Measurements from ENCODE around the gene CHRD.

The CHRD gene

GRCh38 chr3:184347321-184348056 is 32.4 kb upstream of the CHRD start:
- DNase-seq = no peak

GRCh38 chr3:184348057-184348382 is 31.8 kb upstream of the CHRD start:
- no peak for DNase-seq

DNA sequence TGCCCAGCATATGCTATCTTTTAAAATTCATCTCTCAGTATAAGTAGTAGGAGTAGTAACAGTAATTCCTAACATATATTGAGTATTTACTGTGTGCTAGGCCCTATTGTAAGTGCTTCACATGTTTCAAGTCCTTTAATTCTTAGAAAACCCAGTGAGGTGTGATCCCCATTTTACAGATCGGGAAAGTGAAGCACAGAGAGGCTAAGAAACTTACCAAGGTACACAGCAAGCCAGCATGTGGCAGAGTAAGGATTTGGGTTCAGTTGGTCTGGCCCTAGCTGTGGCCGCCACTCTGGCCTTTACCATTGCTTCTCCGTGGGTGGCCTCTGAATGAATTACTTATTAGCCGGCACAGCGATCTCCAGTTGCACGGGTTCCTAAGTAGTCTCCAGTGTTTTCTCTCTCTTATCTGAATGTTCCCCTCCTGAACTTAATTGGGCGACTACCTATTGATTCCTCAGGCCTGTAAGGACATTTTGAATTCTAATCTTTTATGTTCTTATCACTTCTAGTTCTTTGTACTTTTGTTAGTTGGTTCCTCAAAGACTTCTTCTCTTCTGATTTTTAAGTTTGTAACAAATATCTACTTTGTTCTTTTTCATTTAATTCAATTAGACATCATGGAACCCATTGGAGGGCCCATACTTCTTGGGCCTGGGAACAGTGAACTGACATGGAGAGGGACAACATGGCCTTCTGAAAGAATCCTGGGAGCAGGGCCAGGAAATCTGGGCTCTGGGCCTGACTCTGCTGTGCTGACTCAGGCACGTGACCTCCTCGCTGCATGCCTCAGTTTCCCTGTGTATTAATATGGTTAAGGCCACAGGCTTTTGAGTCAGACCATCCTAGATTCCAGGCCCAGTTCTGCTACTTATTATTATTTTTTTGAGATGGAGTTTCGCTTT is 30.0 kb upstream of the CHRD start:
- DNase-seq = no peak

DNA sequence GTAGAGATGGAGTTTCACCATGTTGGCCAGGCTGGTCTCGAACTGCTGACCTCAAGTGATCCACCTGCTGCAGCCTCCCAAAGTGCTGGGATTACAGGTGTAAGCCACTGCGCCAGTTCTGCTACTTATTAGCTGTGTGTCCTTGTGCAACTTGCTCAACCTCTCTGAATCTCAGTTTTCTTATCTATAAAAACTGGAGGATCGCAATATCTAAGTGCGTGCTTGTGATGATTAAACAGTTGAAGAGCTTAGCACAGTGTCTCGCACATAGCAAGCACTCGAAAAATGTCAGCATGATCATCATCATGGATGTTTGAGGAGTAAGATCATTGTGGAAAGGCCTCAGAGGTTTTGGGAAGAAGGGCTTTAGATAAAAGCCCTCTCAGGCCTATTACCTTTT is 29.2 kb upstream of the CHRD start:
- no peak for DNase-seq

DNA sequence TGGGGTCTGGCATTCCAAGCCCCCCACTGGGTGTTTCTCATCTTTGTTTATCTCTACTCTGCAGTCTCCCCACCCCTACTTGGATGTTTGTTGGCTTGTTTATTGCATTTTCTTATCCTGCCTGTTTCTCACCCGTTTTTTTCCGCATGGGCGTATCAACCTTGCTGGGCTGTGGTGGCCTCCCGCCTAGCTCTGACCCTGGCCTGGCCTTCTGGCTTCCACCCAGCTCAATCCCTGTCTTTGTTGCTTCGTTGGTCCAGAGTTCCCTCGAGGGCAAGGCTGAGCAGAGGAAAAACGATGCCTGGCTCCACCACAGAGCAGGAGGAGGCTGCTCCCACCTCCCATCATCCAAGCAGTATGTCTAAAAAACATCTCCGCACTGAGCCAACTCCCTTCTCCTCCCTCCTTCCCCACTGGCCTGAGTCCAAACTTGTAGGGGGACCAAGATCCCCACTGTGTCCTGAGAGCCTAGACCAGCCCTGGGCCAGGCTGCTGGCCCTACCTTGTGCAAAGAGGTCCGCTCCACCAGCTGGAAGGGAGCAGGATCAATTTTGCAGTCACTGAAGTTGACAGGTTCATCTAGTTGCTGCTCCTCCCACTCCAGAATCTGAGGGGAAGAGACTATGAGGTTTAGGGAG is 28.2 kb upstream of the CHRD start:
- no peak for DNase-seq

- no peak for DNase-seq
Measured at GRCh38 chr3:184352149-184352785, 27.6 kb upstream of the CHRD start.

- DNase-seq = no peak
Measured at GRCh38 chr3:184352897-184353545, 26.8 kb upstream of the CHRD start.

DNA sequence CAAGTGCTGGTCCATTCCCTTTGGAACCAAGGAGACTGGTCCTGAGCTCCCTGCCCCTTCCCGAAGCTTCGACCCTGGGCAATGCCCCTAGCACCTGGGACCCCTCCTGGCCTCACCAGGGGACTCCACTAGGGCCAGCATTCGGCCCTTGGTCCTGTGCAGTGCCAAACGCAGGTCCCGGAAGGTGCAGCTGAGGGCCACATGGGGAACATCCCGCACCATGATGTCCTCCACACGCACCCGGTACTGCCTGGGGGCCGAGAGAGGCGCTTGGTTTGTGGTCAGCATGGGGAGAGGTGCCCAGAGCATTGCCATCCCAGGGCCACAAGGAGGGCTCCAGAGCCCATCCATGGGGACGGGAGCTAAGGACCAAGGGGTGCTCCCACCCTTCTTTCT is 26.3 kb upstream of the CHRD start:
- DNase-seq = no peak

GRCh38 chr3:184354121-184354728 is 25.6 kb upstream of the CHRD start:
- peak; percentile 10 for DNase-seq

GRCh38 chr3:184354754-184355153 is 25.1 kb upstream of the CHRD start:
- DNase-seq = no peak

- no peak for DNase-seq
Measured at GRCh38 chr3:184355261-184356040, 24.4 kb upstream of the CHRD start.

DNA sequence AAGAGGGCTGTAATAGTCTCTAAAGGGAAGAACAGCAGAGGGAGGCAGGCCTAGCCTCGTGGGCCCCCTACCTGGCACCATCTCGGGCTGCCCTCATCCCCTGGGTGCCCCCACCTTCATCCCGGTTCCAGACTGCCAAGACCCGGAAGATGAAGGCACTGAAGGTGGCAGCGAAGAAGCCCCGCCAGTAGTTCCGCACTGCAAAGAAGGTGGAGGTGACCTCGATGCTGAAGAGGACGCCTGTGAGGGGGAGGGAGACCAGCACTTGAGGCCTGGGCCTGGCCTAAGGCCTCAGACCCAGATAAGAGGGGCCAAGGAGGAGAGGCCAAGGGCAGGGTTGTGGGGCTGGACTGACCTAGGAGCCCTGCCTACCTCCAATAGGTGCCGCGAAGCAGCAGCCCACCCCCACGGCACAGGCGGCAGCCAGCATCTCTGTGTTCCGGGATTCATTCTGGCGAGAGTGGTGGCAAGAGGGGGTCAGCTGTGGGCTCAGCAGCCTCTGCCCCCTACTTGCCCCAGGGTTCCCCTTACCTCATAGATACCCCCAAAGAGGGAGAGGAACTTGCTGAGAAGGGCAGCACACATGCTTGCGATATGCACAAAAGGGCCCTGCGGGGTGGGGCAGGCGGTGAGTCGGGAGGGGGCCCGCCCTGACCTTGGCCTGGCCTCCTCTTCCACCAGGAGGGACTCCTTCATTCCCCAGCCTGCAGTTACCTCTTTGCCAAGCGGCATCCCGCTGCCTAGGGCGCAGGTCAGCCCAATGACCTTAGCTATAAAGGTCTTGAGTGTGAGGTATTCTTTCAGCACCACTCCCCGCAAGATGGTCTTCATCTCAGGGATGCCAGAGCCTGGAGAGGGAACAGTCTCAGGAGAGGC is 22.4 kb upstream of the CHRD start:
- no peak for DNase-seq

GRCh38 chr3:184358124-184358767 is 21.6 kb upstream of the CHRD start:
- no peak for DNase-seq

GRCh38 chr3:184358921-184359350 is 20.9 kb upstream of the CHRD start:
- no peak for DNase-seq

GRCh38 chr3:184359610-184360009 is 20.2 kb upstream of the CHRD start:
- DNase-seq = no peak

DNA sequence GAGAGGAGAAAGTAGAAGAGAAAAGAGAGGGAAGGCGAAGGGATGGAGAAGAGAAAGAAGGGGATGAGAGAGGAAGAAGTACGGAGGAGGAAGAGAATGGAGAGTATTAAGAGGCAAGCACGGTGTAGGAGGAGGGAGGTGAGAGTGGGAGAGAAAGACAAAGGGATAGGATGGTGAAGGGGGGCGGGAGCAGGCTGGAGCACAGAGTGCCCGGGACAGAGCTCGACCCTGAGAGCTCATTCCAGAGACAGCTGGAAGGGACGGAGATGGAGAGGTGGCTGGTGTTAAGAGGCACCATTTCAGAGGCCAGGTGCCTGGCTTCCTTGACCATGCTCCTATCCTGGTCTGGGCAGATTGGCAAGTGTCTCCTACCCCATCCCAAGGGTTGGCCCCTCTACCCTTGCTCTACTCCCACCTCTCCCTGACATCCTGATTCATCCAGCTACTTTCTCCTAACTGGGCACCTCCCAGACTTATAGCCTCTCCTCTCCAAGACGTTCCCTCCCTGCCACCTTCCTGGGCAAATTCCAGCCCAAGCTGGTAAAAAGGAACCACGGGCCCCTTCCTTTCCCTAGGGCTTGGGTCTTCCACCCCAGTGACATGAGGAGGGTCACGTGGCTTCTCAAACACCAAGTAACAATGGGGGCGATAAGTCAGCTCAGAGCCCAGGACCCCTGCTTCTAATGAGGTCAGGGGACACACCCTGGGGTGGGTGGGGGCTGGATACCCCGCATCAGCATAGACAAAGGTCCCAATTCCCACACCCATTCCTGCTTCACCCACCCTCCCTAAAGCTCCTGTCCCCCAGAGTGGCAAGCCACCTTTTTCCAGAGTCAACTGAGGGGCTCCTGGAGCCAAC is 19.6 kb upstream of the CHRD start:
- DNase-seq = no peak

DNA sequence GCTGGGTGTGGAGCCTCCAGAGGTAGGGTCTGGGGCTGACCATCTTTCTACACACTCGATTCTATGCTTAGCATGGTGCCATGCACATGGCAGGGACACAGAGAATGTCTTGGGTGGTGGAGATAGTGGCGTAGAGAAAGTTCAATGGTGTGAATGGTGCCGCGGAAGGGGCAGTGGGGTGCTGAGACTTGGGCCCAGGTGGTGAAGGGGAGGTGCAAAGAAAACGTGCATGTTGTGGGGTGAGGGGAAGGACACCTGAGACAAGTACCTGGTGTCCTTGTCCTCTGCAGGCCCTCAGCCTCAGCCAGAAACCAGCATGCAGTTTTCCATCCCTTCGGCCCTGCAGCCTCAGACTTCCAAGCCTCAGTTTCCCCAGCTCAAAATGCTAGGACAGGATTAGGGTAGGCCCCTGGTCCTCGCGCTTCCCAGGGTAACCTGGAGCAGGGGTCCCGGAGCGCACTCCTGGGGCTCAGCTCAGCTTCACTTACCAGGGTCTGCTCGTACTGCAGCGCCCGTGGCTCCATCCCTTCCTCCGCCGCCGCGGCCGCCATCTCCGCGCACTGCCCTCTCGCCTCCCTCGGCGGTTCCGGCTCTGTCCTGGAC is 18.8 kb upstream of the CHRD start:
- DNase-seq = no peak

GRCh38 chr3:184361532-184361931 is 18.3 kb upstream of the CHRD start, which contains the start of the genes CLCN2 and POLR2H:
Gene CLCN2, minus strand, starts transcription at chr3:184361605. Its CDS starts 126 bp downstream, at chr3:184361479.
Gene POLR2H, plus strand, starts transcription at chr3:184361710. Its CDS starts 1,783 bp downstream, at chr3:184363493.
- peak; percentile 24 for DNase-seq

Measured in kidney glomerular epithelial cell (primary cell).